A549 (cell line): ENCODE data around the gene EPB42. TPM values are rescaled to one million over a fixed set of nuclear protein-coding genes. Genes with fewer than 3 reads are reported as not detected.
A peak's percentile ranks its signal among the peaks of the same experiment; 100 is the strongest.

Source experiments
- ATAC-seq, 2 experiments: fragments of 200-7000 bp in 1 of 2; fragments of >200 bp in 1 of 2; cut with Nextera tagmentation in 1 of 2; cut with Tn5 transposase in 1 of 2; 3 replicates each; pipeline versions ENCODE4 v1.8.0 to v1.9.1; 2018 to 2020; ENCODE audit warnings: mild to moderate bottlenecking in 1 of 2, moderate library complexity in 1 of 2
- CTCF ChIA-PET: fragments of 300-600 bp; sonication (Branson Sonifier 250); formaldehyde crosslinking; extraction: SDS; loops from one replicate; lab custom pipeline; 2021; ENCODE audit warnings: antibody characterized with exemption, inconsistent platforms; lab: Yijun Ruan, JAX
- POLR2A ChIA-PET: fragments of 350-600 bp; formaldehyde crosslinking; extraction: SDS; loops from one replicate; lab custom pipeline; 2021; ENCODE audit warnings: antibody characterized with exemption, inconsistent platforms; lab: Yijun Ruan, JAX
- DNase-seq, 2 experiments: peaks; one replicate each; pipeline versions ENCODE4 v3.0.0 to v3.0.0-alpha.2; 2011 to 2016; ENCODE audit warnings: low read depth in 1 of 2, low spot score in 1 of 2
- FAIRE-seq: peaks from 2 replicates; lab custom pipeline; 2011; peaks lifted over from hg19 to GRCh38; lab: Jason Lieb, UNC
- H3K27ac ChIP-seq, 2 experiments: fragments of >200 bp; sonication (Bioruptor Twin); formaldehyde crosslinking; 3 replicates each; pipeline ENCODE4 v1.5.1; 2016 to 2017
- H3K4me1 ChIP-seq: fragments of >200 bp; sonication (Bioruptor Twin); formaldehyde crosslinking; 3 replicates; pipeline ENCODE4 v1.6.1; 2016
- H3K4me2 ChIP-seq: fragments of >200 bp; sonication (Bioruptor Twin); formaldehyde crosslinking; 3 replicates; pipeline ENCODE4 v1.6.1; 2016
- H3K4me3 ChIP-seq: fragments of >200 bp; sonication (Bioruptor Twin); formaldehyde crosslinking; 3 replicates; pipeline ENCODE4 v1.5.1; 2016
- H3K9me3 ChIP-seq: fragments of >200 bp; sonication (Bioruptor Twin); formaldehyde crosslinking; 3 replicates; pipeline ENCODE4 v1.6.1; 2016
- EP300 ChIP-seq, 2 experiments: fragments of >200 bp; sonication (Bioruptor Twin); formaldehyde crosslinking; IDR thresholded peaks; 2 replicates in 1 of 2; 3 replicates in 1 of 2; pipeline ENCODE4 v1.6.1; 2016 to 2017
- GATA3 ChIP-seq: IDR thresholded peaks from 2 replicates; pipeline ENCODE4 v1.6.1; 2012; ENCODE audit warnings: borderline replicate concordance
- HEYL ChIP-seq: fragments of 250-450 bp; sonication (Bioruptor Pico); IDR thresholded peaks from 2 replicates; pipeline ENCODE4 v1.8.0; 2021; ENCODE audit warnings: mild to moderate bottlenecking, moderate library complexity
- JUNB ChIP-seq: fragments of >200 bp; sonication (Bioruptor Twin); formaldehyde crosslinking; IDR thresholded peaks from 2 replicates; pipeline ENCODE4 v1.6.1; 2016
- NR3C1 ChIP-seq: fragments of >200 bp; sonication (Bioruptor Twin); formaldehyde crosslinking; IDR thresholded peaks from 3 replicates; pipeline ENCODE4 v1.6.1; 2017
- POLR2A ChIP-seq: IDR thresholded peaks from 2 replicates; pipeline ENCODE4 v1.6.1; 2012; ENCODE audit warnings: mild to moderate bottlenecking, low read length
- POLR2AphosphoS2 ChIP-seq: conservative IDR thresholded peaks from 2 replicates; pipeline ENCODE4 v1.6.1; 2012; ENCODE audit warnings: low read length, improper control_type of control experiment, inconsistent platforms
- RAD21 ChIP-seq, 2 experiments: fragments of >200 bp in 1 of 2; sonication (Bioruptor Twin) in 1 of 2; formaldehyde crosslinking in 1 of 2; IDR thresholded peaks in 1 of 2; conservative IDR thresholded peaks in 1 of 2; 2 replicates in 1 of 2; 3 replicates in 1 of 2; pipeline ENCODE4 v1.6.1; 2012 to 2018; ENCODE audit warnings: inconsistent platforms in 1 of 2
- RFX5 ChIP-seq: fragments of 450-650 bp; IDR thresholded peaks from 2 replicates; pipeline ENCODE4 v1.7.1; 2014; ENCODE audit warnings: antibody characterized with exemption, mild to moderate bottlenecking, moderate library complexity
- TFCP2L1 ChIP-seq: fragments of 250-450 bp; sonication (Bioruptor Pico); IDR thresholded peaks from 2 replicates; pipeline ENCODE4 v1.5.0; 2021; ENCODE audit warnings: mild to moderate bottlenecking
- USF2 ChIP-seq: fragments of 450-650 bp; IDR thresholded peaks from 2 replicates; pipeline ENCODE4 v1.6.1; 2014; ENCODE audit warnings: antibody characterized with exemption
- WGBS: methylation state at CpG from one replicate; pipeline ENCODE4 v1.1.6; 2017; ENCODE audit errors: missing lambda C conversion rate; 5-methylcytosine and 5-hydroxymethylcytosine counted together
- polyA plus RNA-seq, 4 experiments: library from polyadenylated mRNA; depleted of rRNA in 3 of 4; stranded (reverse); fragments of >200 nt; fragmentation: RNase III in 1 of 4; extraction: RNeasy Plus Mini Kit Qiagen cat#74134 plus additional on column Dnase treatment in 1 of 4; gene quantifications; 2 replicates in 3 of 4; 3 replicates in 1 of 4; pipeline ENCODE4 v1.2.3, GENCODE V29; 2011 to 2017
- TF ChIP-seq, protein P1 (sequence below): fragments of 200-600 bp; sonication (generic); IDR thresholded peaks from 2 replicates; pipeline ENCODE4 v1.6.1; 2016; ENCODE audit warnings: antibody characterized with exemption, mild to moderate bottlenecking, moderate library complexity
- TF ChIP-seq, protein P2 (sequence below): fragments of >200 bp; sonication (Bioruptor Twin); formaldehyde crosslinking; IDR thresholded peaks from 2 replicates; pipeline ENCODE4 v1.6.1; 2016
- TF ChIP-seq, protein P3 (sequence below): fragments of >200 bp; sonication (Bioruptor Twin); formaldehyde crosslinking; IDR thresholded peaks from 3 replicates; pipeline ENCODE4 v1.5.1; 2016

The EPB42 gene
- polyA plus RNA-seq, 2 of the 4 experiments (the other 2 are of a cell fraction): not detected

- TF ChIP-seq, protein P1, sequence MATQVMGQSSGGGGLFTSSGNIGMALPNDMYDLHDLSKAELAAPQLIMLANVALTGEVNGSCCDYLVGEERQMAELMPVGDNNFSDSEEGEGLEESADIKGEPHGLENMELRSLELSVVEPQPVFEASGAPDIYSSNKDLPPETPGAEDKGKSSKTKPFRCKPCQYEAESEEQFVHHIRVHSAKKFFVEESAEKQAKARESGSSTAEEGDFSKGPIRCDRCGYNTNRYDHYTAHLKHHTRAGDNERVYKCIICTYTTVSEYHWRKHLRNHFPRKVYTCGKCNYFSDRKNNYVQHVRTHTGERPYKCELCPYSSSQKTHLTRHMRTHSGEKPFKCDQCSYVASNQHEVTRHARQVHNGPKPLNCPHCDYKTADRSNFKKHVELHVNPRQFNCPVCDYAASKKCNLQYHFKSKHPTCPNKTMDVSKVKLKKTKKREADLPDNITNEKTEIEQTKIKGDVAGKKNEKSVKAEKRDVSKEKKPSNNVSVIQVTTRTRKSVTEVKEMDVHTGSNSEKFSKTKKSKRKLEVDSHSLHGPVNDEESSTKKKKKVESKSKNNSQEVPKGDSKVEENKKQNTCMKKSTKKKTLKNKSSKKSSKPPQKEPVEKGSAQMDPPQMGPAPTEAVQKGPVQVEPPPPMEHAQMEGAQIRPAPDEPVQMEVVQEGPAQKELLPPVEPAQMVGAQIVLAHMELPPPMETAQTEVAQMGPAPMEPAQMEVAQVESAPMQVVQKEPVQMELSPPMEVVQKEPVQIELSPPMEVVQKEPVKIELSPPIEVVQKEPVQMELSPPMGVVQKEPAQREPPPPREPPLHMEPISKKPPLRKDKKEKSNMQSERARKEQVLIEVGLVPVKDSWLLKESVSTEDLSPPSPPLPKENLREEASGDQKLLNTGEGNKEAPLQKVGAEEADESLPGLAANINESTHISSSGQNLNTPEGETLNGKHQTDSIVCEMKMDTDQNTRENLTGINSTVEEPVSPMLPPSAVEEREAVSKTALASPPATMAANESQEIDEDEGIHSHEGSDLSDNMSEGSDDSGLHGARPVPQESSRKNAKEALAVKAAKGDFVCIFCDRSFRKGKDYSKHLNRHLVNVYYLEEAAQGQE: no peak
- TF ChIP-seq RFX5: no peak
- TF ChIP-seq, all 56 proteins: peak for 0
Measured at GRCh38 chr15:43210807-43211206, 10.0 kb downstream of the EPB42 start (continued).

DNA sequence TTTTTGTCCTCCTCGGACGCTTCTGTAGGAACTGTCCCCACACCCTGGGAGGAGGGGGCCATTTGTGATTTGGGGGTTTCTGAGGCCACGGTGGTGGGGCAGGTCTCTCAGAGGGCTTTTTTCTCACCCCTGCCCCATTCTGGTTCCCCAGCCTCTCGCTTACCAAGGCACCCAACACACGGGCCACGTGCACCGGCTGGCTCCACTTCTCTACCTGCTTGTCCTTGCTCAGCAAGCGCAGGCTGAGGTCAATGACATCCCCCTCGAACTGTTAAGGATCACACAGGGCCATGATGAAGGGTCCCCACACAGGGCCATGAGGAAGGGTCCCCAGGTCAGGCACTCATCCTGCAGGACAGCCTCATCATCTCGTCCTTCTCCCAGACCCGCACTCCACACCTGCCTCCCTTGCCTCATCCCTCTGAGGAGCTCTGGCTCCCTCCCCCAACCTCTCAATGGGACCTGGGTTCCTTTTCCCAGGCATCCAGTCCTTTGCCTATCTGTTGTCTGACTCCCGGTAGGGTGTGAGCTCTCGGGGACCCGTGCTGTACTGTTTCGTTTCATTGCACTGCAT is 10.6 kb downstream of the EPB42 start:
- POLR2A ChIA-PET: no interaction called here
- no peak for FAIRE-seq
- CTCF ChIA-PET: interaction anchor here (1.5 to 5.2 kb wide), 3 partner anchors 14 to 76 kb away, joined by 3 to 31 read pairs (median 28); no protein-coding TSS in a partner anchor
- no peak for TF ChIP-seq USF2
- no peak for TF ChIP-seq RFX5
- TF ChIP-seq NR3C1: no peak
- no peak for TF ChIP-seq JUNB
- TF ChIP-seq POLR2AphosphoS2: no peak
- TF ChIP-seq, protein P2, sequence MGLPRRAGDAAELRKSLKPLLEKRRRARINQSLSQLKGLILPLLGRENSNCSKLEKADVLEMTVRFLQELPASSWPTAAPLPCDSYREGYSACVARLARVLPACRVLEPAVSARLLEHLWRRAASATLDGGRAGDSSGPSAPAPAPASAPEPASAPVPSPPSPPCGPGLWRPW: no peak
- TF ChIP-seq, protein P3, sequence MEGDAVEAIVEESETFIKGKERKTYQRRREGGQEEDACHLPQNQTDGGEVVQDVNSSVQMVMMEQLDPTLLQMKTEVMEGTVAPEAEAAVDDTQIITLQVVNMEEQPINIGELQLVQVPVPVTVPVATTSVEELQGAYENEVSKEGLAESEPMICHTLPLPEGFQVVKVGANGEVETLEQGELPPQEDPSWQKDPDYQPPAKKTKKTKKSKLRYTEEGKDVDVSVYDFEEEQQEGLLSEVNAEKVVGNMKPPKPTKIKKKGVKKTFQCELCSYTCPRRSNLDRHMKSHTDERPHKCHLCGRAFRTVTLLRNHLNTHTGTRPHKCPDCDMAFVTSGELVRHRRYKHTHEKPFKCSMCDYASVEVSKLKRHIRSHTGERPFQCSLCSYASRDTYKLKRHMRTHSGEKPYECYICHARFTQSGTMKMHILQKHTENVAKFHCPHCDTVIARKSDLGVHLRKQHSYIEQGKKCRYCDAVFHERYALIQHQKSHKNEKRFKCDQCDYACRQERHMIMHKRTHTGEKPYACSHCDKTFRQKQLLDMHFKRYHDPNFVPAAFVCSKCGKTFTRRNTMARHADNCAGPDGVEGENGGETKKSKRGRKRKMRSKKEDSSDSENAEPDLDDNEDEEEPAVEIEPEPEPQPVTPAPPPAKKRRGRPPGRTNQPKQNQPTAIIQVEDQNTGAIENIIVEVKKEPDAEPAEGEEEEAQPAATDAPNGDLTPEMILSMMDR: no peak
- no peak for TF ChIP-seq POLR2A
- TF ChIP-seq EP300 (IDR thresholded peaks at IDR 0.05): no peak
- TF ChIP-seq TFCP2L1 (CRISPR knock-in tag): no peak
- no peak overlapping the region for H3K27ac ChIP-seq
- no peak overlapping the region for H3K4me2 ChIP-seq
- H3K4me3 ChIP-seq: no peak overlapping the region
- H3K4me1 ChIP-seq: no peaks in the 10 kb centered on the region
- H3K9me3 ChIP-seq: no peaks in the 10 kb centered on the region
- DNase-seq: no peak
- no peak for ATAC-seq
- 67% methylated on average over 14 of the region's 15 CpGs for WGBS

DNA sequence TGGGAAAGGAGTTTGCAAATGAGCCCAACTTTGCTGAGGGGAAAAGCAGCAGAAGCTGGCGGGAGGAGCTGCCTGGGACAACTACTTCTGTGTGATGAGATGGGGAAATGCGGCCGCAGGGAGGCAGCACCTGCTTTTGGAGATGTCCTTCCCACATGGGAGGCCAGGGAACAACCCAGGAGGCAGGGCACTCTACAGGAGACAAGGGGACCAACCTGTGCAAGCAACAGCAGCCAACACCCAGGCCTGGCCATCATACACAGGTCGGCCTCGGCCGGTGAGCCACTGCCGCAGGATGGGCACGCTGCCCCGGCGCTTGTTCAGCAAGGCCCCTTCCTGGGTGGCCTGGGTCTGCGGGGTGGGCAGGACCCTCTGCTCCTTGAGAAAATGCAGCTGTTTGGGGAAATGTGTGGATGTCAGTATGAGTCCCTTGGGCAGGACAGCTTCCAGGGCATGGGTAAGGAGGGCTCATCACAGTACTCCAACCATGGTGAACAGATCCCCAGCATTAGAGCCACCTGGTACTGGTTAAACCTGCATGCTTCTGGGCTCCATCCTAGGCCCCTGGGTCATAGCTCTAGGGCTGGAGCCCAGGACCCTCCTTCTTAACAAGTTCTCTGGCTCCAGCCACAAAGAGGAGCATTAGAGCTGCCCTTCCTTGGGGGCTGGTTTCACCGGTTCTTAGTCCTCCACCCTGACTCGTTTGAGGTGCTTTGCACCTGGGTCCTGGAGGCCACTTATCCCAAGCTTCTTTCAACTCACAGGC is 11.6 kb downstream of the EPB42 start:
- ChIA-PET CTCF (interaction anchor here (0.9 to 3.2 kb wide), 5 partner anchors 10 to 76 kb away, joined by 3 to 28 read pairs (median 5); no protein-coding TSS in a partner anchor), POLR2A (no interaction called here)
- ATAC-seq (peak; percentile 37 to 79; a peak in 3 of 6 replicates), FAIRE-seq (no peak), DNase-seq (peak; percentile 35 to 42)
- TF ChIP-seq GATA3 (no peak), USF2 (no peak), RAD21 (conservative IDR thresholded peaks at IDR 0.05 in 1 of 2, IDR thresholded peaks at IDR 0.05 in 1 of 2) (peak in 1 of 2 experiments; percentile 30; a peak in 3 of 5 replicates), HEYL (CRISPR knock-in tag) (no peak)
- TF ChIP-seq, protein P3: 0 out of 3 replicates have a peak, but pooled peaks have one; percentile 15
- H3K4me3 ChIP-seq: no peak overlapping the region
- H3K27ac ChIP-seq: no peak overlapping the region
- no peaks in the 10 kb centered on the region for H3K9me3 ChIP-seq
- no peak overlapping the region for H3K4me2 ChIP-seq
- H3K4me1 ChIP-seq: no peaks in the 10 kb centered on the region
- 75% methylated on average over 11 of the region's 13 CpGs for WGBS
